PC-9 (cell line): ENCODE measurements around the gene LOXL1. TPM values are rescaled to one million over a fixed set of nuclear protein-coding genes. Genes with fewer than 3 reads are reported as not detected.

ENCODE experiments used
- BruUV-seq: library from RNA; stranded (reverse); fragments of 400-500 nt; replicated peaks from 2 replicates; lab custom pipeline; 2021; lab: Mats Ljungman, UMichigan
- CTCF ChIA-PET: fragments of 300-600 bp; sonication (Branson Sonifier 250); formaldehyde crosslinking; loops from one replicate; lab custom pipeline; 2022; ENCODE audit warnings: antibody characterized with exemption; lab: Charles Lee
- POLR2A ChIA-PET: fragments of 300-600 bp; sonication (Branson Sonifier 250); formaldehyde crosslinking; loops from one replicate; lab custom pipeline; 2022; ENCODE audit warnings: antibody characterized with exemption; ENCODE audit not compliant: unreplicated experiment; lab: Charles Lee
- DNase-seq, 2 experiments: peaks; one replicate each; pipeline versions ENCODE4 v3.0.0 to v3.0.0-alpha.2; 2015 to 2022; ENCODE audit warnings: mixed read lengths in 1 of 2
- H2AFZ ChIP-seq: fragments of 200-600 bp; sonication (generic); 2 replicates; pipeline ENCODE4 v1.8.1; 2017; ENCODE audit warnings: antibody characterized with exemption
- H3F3A ChIP-seq: fragments of 200-600 bp; sonication (generic); 2 replicates; pipeline ENCODE4 v1.8.1; 2017; ENCODE audit warnings: antibody characterized with exemption, mild to moderate bottlenecking, low read depth; ENCODE audit not compliant: insufficient read depth
- H3K27ac ChIP-seq: fragments of 200-600 bp; sonication (generic); 2 replicates; pipeline ENCODE4 v1.6.1; 2016; ENCODE audit warnings: mixed run types
- H3K27me3 ChIP-seq: fragments of 200-600 bp; sonication (generic); 2 replicates; pipeline ENCODE4 v1.6.1; 2016; ENCODE audit warnings: low read depth, mixed run types; ENCODE audit not compliant: insufficient read depth
- H3K36me3 ChIP-seq: fragments of 200-600 bp; sonication (generic); 2 replicates; pipeline ENCODE4 v1.6.1; 2016; ENCODE audit warnings: low read depth, mixed run types
- H3K4me1 ChIP-seq: fragments of 200-600 bp; sonication (generic); replicated peaks from 2 replicates; pipeline ENCODE4 v1.6.1; 2016; ENCODE audit warnings: mixed run types; ENCODE audit not compliant: insufficient read depth
- H3K4me2 ChIP-seq: fragments of 200-600 bp; sonication (generic); 2 replicates; pipeline ENCODE4 v1.6.1; 2017; ENCODE audit warnings: mixed run types
- H3K4me3 ChIP-seq: fragments of 200-600 bp; sonication (generic); 2 replicates; pipeline ENCODE4 v1.6.1; 2016; ENCODE audit warnings: mixed run types
- H3K79me2 ChIP-seq: fragments of 200-600 bp; sonication (generic); 2 replicates; pipeline ENCODE4 v1.6.1; 2017; ENCODE audit warnings: low read depth, mixed run types
- H3K9me2 ChIP-seq: fragments of 200-600 bp; sonication (generic); 2 replicates; pipeline ENCODE4 v1.8.1; 2017; ENCODE audit warnings: mild to moderate bottlenecking; ENCODE audit not compliant: insufficient read depth
- H3K9me3 ChIP-seq: fragments of 200-600 bp; sonication (generic); 2 replicates; pipeline ENCODE4 v1.8.1; 2016; ENCODE audit warnings: low read depth; ENCODE audit not compliant: insufficient read depth
- H4K20me1 ChIP-seq: fragments of 200-600 bp; sonication (generic); 2 replicates; pipeline ENCODE4 v1.8.1; 2017; ENCODE audit not compliant: insufficient read depth
- CTCF ChIP-seq: fragments of 200-600 bp; sonication (generic); conservative IDR thresholded peaks from 2 replicates; pipeline ENCODE4 v1.6.1; 2017; ENCODE audit warnings: mixed run types, antibody characterized with exemption, mild to moderate bottlenecking, moderate library complexity
- EZH2 ChIP-seq: fragments of 200-600 bp; sonication (generic); IDR thresholded peaks from 2 replicates; pipeline ENCODE4 v1.8.0; 2017; ENCODE audit warnings: antibody characterized with exemption, low read depth
- intact Hi-C: fragments of 100-400 bp; cut with micrococcal nuclease; formaldehyde crosslinking; loops from one replicate; pipeline ENCODE4 v1.10.0; 2022; ENCODE audit not compliant: unreplicated experiment
- total RNA-seq: library from RNA; stranded (reverse); gene quantifications from 2 replicates; pipeline ENCODE4 v1.2.3, GENCODE V29; 2021

LOXL1 gene
- total RNA-seq, 1 experiment from 2014 or later = 50.7 TPM

GRCh38 chr15:73952913-73953750, 26.9 kb downstream of the LOXL1 start:
- no peaks in the 10 kb centered on the region for H3K9me2 ChIP-seq
- BruUV-seq = no TSS peak
- H4K20me1 ChIP-seq = no peaks in the 10 kb centered on the region
- ChIA-PET CTCF (interaction anchor here (0.6 kb wide), 1 partner anchor 25 kb away, joined by 5 read pairs; no protein-coding TSS in a partner anchor), POLR2A (no interaction called here)
- no peak for TF ChIP-seq EZH2
- TF ChIP-seq CTCF = no peak
- H3K9me3 ChIP-seq = no peaks in the 10 kb centered on the region
- peaks cover 53% of the 10 kb centered on the region; the same call in 1 of the 2 replicates for H3F3A ChIP-seq
- intact Hi-C loops = no loop called here
- no peak overlapping the region for H3K4me3 ChIP-seq
- no peak overlapping the region for H2AFZ ChIP-seq
- H3K27ac ChIP-seq = no peak overlapping the region
- no peaks in the 10 kb centered on the region for H3K79me2 ChIP-seq
- peaks cover 7% of the 10 kb centered on the region; the same call in 1 of the 2 replicates for H3K36me3 ChIP-seq
- H3K4me2 ChIP-seq = no peak overlapping the region
- H3K27me3 ChIP-seq = no peaks in the 10 kb centered on the region
- no peak for DNase-seq
- H3K4me1 ChIP-seq = peaks cover 28% of the 10 kb centered on the region

- Histone ChIP-seq H3K27ac (no peak overlapping the region), H3F3A (peaks cover 52% of the 10 kb centered on the region; the same call in 1 of the 2 replicates), H2AFZ (no peak overlapping the region), H4K20me1 (no peaks in the 10 kb centered on the region), H3K36me3 (peaks cover 5% of the 10 kb centered on the region; the same call in 1 of the 2 replicates), H3K4me2 (no peak overlapping the region), H3K4me3 (no peak overlapping the region), H3K79me2 (no peaks in the 10 kb centered on the region), H3K9me2 (no peaks in the 10 kb centered on the region), H3K4me1 (peaks cover 42% of the 10 kb centered on the region), H3K27me3 (no peaks in the 10 kb centered on the region), H3K9me3 (no peaks in the 10 kb centered on the region)
- BruUV-seq = no TSS peak
- ChIA-PET CTCF (no interaction called here), POLR2A (no interaction called here)
- no peak for DNase-seq
- intact Hi-C loops = loop anchor here (5.0 kb wide), 1 partner anchor 173 kb away; no protein-coding TSS in a partner anchor
- TF ChIP-seq CTCF = no peak
- TF ChIP-seq EZH2 = no peak
Measured at GRCh38 chr15:73954188-73955145, 28.2 kb downstream of the LOXL1 start.

GRCh38 chr15:73955326-73955725, 29.1 kb downstream of the LOXL1 start:
- ChIA-PET POLR2A (interaction anchor here (0.6 kb wide), 1 partner anchor 93 kb away, joined by 3 read pairs; no protein-coding TSS in a partner anchor), CTCF (interaction anchor here (0.6 kb wide), 1 partner anchor 385 kb away, joined by 4 read pairs; no protein-coding TSS in a partner anchor)
- intact Hi-C loops = loop anchor here (5.0 kb wide), 1 partner anchor 172 kb away; no protein-coding TSS in a partner anchor
- H3K27ac ChIP-seq = 0 out of 2 replicates have a peak overlapping the region, but pooled peaks have one; percentile 70
- peak overlapping the region; percentile 59 for H3K4me2 ChIP-seq
- no peaks in the 10 kb centered on the region for H3K36me3 ChIP-seq
- no peaks in the 10 kb centered on the region for H3K9me2 ChIP-seq
- peaks cover 49% of the 10 kb centered on the region for H3K4me1 ChIP-seq
- DNase-seq = no peak
- no peaks in the 10 kb centered on the region for H3K79me2 ChIP-seq
- H3F3A ChIP-seq = peaks cover 49% of the 10 kb centered on the region; the same call in 1 of the 2 replicates
- H3K9me3 ChIP-seq = no peaks in the 10 kb centered on the region
- no peak for TF ChIP-seq CTCF
- BruUV-seq = no TSS peak
- no peak overlapping the region for H2AFZ ChIP-seq
- H3K27me3 ChIP-seq = no peaks in the 10 kb centered on the region
- no peak overlapping the region for H3K4me3 ChIP-seq
- H4K20me1 ChIP-seq = no peaks in the 10 kb centered on the region
